HG03280 (cell line): ENCODE data around the gene OAF.
"Not testable (repeated sequence)": the region's sequence is repeated elsewhere in the genome, so short reads cannot be mapped to it uniquely, and the experiment has no call there.

Experiments
- ATAC-seq: cut with Tn5 transposase; IDR thresholded peaks from one replicate; pipeline ENCODE4 v1.9.1; 2021; ENCODE audit warnings: mild to moderate bottlenecking, moderate library complexity; ENCODE audit not compliant: unreplicated experiment

The OAF gene

DNA sequence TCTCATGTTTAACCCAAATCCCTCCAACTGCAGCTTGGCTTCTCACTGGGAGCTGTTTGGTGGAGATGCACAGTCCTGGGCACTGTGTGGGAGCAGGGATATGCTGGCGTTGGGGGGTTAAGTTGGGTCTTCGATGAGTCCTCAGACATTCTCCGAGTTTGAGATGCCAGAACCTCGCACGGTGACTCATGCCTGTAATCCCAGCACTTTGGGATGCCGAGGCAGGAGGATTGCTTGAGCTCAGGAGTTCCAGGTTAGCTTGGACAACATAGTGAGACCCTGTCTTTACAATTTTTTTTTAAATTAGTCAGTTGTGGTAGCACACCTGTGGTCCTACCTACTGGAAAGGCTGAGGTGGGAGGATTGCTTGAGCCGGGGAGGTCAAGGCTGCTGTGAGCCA is 49.8 kb downstream of the OAF start:
- ATAC-seq, result no peak

DNA sequence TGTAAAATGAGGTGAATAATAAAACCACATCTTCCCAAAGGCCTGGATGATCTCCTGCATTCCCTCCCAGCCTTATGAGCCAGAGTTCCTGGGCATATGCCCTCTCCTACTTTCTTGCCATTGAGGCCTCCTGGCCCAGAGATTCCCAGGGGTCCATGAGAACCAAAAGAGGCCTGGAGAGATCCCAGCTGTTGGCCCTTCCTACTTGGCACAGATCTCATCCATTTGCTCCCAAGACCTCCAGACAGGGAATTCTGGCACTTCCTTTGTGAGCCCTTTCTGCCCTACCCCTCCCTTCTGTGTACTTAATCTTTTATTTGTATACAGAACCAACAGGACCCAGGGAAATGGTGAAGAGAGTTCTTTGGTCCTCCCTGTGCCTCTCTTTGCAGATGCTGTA is 50.5 kb downstream of the OAF start:
- ATAC-seq, result no peak

DNA sequence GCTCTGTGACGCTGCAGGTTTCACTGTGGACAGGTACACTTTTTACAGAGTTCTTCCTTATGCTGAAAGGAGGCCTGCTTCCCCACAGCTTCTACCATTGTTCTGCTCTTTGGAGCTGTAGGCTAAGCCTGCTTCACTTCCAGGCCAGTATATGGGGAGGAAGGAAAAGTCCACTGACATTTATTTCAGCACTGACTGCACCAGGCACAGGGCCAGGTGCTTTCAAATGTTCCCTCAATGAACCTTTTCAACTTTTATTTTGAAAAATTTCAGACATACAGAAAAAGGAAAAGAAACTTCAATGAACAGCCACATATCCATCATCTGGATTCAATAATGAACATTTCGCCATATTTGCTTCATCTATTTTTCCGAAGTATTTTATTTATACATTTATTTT is 51.1 kb downstream of the OAF start:
- ATAC-seq, result no peak

DNA sequence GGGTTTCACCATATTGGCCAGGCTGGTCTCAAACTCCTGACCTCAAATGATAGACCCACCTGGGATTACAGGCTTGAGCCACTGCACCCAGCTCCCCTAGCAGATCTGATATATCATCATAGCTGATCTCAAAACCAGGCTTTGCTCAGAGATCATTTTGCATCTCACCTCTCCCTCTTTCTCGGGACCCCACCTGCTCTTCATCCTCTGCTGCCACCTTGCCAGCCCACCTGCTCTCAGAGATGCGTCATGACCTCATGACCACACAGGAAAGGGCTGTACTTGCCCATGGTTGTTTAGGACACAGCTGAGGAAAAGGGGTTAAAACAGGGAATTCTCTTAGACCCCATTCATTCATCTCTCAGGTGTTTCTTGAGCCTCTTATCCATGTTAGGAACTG is 56.5 kb downstream of the OAF start:
- no peak for ATAC-seq

DNA sequence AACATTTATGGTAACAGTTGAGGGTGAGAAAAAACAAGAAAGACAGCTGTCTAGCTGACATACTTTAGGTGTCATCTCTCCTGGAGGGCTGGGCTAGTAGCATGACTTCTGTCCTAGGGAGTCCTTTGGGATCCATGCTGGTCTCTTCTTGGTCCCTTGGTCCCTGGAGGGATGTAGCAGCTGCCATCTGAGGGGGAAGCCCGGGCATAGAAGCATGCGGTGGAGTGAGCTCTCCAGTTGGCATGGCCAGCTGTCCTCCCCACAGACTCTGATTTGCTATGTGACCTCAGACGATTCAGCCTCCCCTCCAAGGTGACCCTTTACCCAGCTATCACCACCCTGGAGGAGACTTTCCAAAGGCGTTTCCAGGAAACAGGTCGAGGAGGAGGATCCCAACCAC is 57.9 kb downstream of the OAF start:
- ATAC-seq, result no peak

DNA sequence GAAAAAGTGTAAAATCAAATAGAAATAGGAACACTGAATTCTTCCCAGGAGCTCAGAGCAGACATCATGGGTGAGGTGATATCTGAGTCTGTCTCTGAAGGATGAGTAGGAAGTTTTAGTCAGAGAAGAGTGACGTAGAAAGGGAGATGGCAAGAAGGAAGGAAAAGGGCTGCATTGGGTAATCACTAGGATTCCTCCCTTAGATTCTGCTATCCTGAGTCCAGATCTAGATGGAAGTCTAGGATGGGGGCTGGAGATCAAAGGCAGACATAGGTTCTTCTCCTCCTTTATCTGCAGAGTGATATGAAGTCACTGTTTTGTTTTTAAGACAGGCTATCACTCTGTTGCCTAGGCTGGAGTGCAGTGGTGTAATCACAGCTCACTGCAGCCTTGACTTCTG is 59.6 kb downstream of the OAF start:
- no peak for ATAC-seq

DNA sequence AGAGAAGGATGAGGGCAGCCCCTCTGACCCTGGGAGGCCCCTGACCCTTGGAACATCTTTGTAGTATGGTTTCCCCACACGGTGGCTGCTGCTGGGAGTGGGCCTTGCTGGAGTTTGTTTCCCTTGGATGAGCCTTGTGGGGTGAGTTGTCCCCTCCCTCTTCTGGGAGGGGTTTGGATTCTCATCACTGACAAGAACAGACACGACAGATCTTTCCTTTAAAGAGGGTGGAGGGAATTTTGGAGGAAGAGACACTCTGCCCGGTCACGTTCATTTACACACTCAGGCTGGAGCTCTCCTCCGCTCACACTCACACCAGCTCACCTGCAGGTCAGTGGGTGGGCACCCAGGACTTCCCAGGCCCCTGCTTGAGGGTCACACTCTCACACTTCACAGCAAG is 60.8 kb downstream of the OAF start:
- no peak for ATAC-seq

DNA sequence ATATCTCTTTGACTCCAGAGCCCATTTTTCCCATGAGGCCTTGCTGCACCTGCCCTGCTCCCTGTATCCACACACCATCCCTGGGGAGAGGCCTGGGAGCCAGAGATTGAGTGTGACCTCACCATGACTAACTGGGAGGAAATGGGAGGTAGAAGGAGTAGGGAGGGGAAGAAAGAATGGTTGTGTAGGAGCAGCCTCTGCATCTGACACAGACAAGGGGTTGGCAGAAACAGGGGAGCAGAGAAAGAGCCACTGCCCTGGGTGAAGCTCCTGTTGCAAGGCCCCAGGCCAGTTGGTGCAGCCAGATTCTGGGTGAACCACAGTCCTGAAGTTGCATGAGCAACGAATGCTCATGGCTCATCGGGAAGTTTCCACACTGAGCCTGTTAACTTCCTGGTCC is 61.5 kb downstream of the OAF start:
- no peak for ATAC-seq

DNA sequence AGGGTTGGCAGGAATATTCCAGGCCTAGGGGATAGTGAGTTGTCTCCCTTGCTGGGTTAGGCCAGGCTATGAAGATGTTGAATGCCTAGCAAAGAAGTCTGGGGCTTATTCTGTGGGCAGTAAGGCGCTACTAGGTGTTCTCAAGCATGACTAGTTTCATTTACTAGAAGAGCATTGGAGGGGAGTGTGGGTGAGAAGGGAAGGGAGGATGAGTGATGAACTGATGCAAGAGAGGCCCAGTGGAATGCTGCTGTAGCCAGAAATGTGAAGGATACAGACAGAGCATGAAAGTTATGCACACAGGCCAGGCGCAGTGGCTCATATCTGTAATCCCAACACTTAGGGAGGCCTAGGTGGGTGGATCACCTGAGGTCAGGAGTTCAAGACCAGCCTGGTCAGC is 62.6 kb downstream of the OAF start:
- ATAC-seq, result no peak

DNA sequence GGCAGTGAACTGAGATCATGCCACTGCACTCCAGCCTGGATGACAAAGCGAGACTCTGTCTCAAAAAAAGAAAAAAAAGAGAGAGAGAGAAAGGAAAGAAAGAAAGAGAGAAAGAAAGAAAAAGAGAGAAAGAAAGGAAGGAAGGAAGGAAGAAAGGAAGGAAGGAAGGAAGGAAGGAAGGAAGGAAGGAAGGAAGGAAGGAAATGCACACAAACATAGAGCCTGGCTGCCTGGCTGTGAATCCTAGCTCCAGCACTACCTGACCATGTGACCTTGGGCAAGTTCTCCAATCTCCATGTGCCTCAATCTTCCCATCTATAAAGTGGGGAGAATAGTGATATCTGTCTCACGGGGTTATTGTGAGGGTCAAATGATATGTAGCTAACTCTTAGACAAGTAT is 63.1 kb downstream of the OAF start:
- not testable (repeated sequence) for ATAC-seq

DNA sequence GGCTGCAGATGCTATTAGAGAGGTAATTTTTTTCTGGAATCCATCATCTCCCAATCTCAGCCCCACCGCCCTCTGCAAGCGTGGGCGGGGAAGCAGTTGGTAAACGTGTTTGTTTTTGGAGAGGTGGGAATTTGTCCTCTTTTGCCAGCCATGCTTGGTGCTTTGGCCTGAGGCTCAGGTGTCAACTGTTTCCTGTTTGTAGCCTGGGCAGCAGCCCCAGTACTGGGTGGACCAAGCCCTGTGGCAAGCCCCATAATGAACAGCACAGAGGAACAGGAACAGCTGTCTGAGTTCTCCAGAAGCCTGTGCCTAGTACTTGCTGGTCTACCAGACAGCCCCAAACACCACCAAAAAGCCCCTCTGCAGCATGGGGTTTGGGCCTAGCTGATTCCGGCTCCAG is 68.7 kb downstream of the OAF start:
- ATAC-seq, result no peak
